GM19239 (cell line): Measurements from ENCODE around the gene MTSS2.

Experiments
- DNase-seq: peaks from one replicate; pipeline ENCODE4 v3.0.0; 2011; ENCODE audit warnings: low spot score; ENCODE audit not compliant: insufficient read length
- FAIRE-seq: peaks from 2 replicates; lab custom pipeline; 2011; peaks lifted over from hg19 to GRCh38; lab: Jason Lieb, UNC

Gene MTSS2

GRCh38 chr16:70689035-70689969, 3.4 kb upstream of the MTSS2 start:
- no peak for DNase-seq

DNA sequence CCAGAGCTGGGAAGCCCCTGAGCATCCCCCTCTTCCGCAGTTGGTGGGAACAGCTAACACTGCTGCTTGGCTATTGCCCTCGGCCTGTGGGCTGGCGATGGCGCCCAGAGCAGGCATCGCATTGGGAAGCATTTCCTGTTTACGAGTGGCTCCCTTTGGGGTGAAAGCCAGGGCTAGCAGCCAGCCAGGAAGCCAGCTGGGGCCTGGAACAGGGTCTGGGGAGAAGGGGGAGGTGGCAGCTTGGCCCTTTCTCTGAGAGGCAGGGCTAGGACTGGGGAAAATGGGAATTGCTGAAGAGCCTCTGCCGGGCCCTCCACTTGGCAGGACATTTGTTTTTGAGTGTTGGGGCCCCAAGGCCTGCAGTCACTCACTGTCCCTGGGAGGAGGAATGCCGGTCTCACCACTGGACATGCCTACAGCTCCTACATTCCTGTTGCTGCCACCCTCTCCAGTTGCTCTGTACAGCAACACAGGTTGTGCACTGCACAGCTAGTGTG, 2.4 kb upstream of the MTSS2 start:
- no peak for FAIRE-seq
- DNase-seq: no peak

More at GRCh38 chr16:70689035-70689969, 3.4 kb upstream of the MTSS2 start:
- FAIRE-seq: no peak

- no peak for FAIRE-seq
- no peak for DNase-seq
These were observed 1.9 kb upstream of the MTSS2 start for GRCh38 chr16:70687671-70688245.

- no peak for DNase-seq
- no peak for FAIRE-seq
These were observed 1.3 kb upstream of the MTSS2 start for GRCh38 chr16:70687102-70687511.

- FAIRE-seq: no peak
- no peak for DNase-seq
These were observed 686 bp upstream of the MTSS2 start for GRCh38 chr16:70686376-70687101.

DNA sequence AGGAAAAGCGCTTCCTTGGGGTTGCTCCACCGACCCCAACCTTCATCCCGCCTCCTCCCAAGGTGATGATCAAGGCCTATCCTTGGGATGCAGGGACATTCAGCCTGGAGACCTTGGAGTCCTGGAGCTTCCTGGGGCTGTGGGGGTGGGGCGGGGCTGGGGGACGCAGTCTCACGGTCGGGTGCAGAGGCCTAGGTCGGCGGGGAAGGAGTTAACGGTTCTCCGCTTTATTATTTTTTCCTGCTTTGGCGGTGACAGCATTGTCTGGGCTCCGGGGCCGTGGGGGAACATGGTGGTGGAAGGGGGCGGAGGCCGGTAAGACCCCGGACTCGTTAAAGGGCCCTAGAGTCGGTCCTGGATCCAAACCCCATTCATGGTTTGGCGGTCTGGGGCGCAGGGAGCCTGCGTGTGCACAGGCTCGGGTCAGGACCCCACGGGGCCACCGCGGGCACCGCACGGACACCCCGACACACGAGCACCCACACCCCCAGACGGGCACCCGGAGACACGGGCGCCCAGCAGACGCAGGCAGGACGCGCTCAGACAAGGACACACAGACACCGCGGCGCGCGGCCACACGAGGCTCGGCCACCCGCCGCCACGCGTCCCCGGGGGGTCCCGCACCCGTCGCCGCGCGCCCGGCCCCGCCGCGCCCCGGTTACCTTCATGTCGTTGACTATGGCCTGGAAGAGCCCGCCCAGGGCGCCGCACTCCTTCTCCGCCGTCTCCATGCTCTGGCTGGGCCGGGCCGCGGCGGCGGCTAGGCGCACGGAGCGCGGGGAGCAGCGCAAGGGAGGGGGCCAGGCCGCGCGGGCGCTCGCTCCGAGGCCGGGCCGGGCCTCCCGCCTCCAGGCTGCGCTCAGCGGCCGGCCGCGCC, 554 bp downstream of the MTSS2 start:
- no peak for FAIRE-seq

GRCh38 chr16:70684146-70685060, 1.4 kb downstream of the MTSS2 start:
- DNase-seq (no peak), FAIRE-seq (no peak)

More for the DNA sequence above, 554 bp downstream of the MTSS2 start:
- DNase-seq: no peak

DNA sequence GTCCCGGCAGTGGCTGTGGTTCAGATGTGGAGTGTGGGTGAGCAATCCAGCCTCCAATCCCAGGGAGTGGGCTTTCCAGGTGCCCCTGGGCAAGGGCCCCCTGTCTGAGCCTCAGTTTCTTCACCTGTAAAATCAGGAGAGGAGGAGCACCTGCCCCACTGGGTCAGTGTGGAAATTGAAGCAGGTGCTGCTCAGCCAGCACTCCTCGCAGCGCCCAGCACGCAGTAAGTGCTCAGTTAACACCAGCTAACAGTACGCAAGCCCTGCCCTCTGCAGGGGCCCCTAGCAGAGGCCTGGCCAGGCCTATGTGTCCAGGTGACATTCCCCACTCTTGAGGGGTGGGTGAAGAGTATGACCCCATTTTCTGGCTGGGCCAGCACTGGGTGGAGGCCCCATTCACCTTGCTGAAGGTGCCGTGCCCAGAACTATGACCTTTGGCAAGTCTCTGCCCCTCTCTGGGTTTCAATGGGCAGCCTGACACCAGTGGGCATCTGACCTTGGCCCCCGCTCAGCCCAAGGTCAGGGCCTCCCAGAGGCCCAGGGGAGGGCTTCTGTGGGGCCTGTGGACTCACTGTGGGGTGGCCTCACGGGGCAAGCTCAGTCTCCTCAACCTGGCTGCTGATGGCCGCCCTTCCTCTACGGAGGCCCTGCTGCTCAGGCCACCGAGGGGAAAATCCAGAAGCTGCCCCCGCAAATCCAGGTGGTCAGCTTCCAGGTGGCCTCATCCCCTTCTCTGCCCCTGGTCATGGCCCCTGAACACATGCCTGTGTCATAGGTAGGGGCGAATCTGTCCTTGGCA, 2.5 kb downstream of the MTSS2 start:
- DNase-seq: no peak
- FAIRE-seq: no peak

GRCh38 chr16:70682239-70683145, 3.4 kb downstream of the MTSS2 start:
- DNase-seq (no peak), FAIRE-seq (no peak)

- FAIRE-seq (no peak), DNase-seq (no peak)
These were observed 4.2 kb downstream of the MTSS2 start for GRCh38 chr16:70681382-70682238.

GRCh38 chr16:70680495-70681381, 5.1 kb downstream of the MTSS2 start:
- FAIRE-seq: no peak
- no peak for DNase-seq

- FAIRE-seq: no peak
- no peak for DNase-seq
These were observed 6.0 kb downstream of the MTSS2 start for GRCh38 chr16:70679671-70680494.

DNA sequence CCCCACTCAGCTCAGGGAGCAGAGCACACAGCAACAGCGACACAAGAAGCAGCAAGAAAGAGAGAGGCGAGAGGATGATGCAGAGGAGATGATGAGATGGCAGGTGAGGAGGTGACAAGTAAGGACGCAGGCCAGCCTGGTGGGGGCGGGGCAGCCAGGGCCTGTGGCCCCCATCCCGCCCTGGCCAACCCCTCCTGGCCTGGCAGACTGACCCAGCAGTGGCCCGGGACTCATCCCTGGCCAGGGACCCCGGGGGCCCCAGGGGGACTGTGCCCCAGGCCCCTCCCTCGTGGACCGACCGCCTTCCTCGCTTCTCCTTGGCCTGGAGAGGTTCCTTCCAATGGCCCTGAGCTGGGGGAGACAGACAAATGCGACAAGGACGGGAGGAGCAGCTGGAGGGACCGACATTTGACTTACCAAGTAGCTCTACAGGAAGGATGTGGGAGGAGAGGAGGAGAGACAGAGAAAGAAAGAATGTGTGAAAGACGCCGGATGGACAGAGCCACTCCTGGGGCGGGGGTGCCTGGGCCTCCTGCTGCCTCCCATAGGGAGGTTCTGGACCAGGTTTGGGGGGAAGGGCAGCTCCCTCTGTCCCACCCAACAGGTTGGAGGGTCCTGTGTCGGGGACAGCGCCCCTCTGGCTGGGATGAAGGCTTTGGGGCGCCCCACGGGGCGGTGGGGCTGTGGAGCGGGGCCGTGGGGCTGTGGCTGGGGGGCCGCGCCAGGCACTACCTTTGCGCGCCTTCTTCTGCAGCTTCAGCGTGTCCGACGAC, 6.8 kb downstream of the MTSS2 start:
- no peak for FAIRE-seq
- no peak for DNase-seq
